Brain microvascular endothelial cell (primary cell): Measurements from ENCODE around the gene WASHC3.

Experiments
- DNase-seq: peaks from one replicate; pipeline ENCODE4 v3.0.0-alpha.2; 2020
- H3K27ac ChIP-seq: fragments of 250-450 bp; sonication (Bioruptor Pico); 2 replicates; pipeline ENCODE4 v1.5.1; 2020; ENCODE audit warnings: mild to moderate bottlenecking, moderate library complexity
- H3K27me3 ChIP-seq: fragments of 250-450 bp; sonication (Bioruptor Pico); replicated peaks from 2 replicates; pipeline ENCODE4 v1.5.1; 2020; ENCODE audit warnings: mild to moderate bottlenecking
- H3K36me3 ChIP-seq: fragments of 250-450 bp; sonication (Bioruptor Pico); replicated peaks from 2 replicates; pipeline ENCODE4 v1.5.1; 2020; ENCODE audit warnings: mild to moderate bottlenecking
- H3K4me3 ChIP-seq: 2 replicates; pipeline ENCODE4 v1.5.1; 2011; ENCODE audit warnings: low read depth, mild to moderate bottlenecking, control low read depth, low read length, moderate library complexity
- in situ Hi-C: cut with HindIII; loops from 2 replicates; pipeline ENCODE4 v1.10.0; 2017; ENCODE audit warnings: low sequenced_read_pairs, low pct_ligation_motif_present
- TF ChIP-seq, protein P1 (sequence below): IDR thresholded peaks from 2 replicates; pipeline ENCODE4 v1.5.1; 2011; ENCODE audit warnings: low read depth, mild to moderate bottlenecking, moderate library complexity, low read length, control low read depth, inconsistent platforms; ENCODE audit errors: missing control alignments

WASHC3 gene, protein sequence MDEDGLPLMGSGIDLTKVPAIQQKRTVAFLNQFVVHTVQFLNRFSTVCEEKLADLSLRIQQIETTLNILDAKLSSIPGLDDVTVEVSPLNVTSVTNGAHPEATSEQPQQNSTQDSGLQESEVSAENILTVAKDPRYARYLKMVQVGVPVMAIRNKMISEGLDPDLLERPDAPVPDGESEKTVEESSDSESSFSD

DNA sequence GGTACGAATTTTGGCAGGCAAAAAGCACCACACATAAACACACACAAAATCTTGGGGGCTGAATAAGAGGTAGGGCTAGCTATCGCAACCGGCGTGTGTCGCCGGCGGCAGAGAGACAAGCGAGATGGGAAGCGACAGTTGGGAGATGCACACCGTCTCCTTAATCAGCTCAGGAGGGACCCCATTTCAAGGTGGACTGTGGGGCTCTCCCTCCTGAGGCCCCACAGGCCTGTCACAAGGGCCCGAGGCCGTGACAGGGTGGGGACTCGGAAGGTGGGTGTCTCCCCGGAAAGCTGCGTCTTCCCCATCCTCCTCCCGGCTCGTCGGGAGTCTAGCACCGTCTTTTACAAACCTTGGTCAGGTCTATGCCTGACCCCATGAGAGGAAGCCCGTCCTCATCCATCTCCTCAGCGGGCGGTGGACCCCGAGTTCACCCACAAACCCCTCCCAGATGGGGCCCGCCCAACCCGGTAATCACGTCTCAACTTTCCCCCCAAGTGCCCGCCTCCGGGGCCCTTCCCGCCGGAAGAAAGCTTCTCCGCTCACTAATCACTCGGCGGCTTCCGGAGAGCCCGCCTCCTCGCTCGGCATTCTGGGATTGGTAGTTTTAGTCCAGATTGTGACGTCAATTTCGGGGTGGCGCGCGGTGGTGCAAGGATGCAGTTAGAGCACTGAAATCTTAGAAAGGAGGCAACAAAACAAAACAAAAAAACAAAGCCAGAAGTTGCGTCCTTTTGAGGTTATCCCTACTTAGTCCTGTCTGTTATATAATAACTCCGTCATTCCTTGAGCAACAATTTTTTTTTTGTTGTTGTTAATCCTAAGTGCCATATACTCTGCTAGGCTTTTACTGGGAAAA is at the start of gene WASHC3:
TSS of gene WASHC3 (minus strand) at position 432 of the 859 bp plus-strand sequence. CDS start at position 403, 29 bp downstream.
- peak; percentile 94 for DNase-seq
- H3K36me3 ChIP-seq = no peaks in the 10 kb centered on the region
- in situ Hi-C loops = no loop called here
- H3K4me3 ChIP-seq = peak within 1 kb of the TSS; percentile 83
- TF ChIP-seq, protein P1, sequence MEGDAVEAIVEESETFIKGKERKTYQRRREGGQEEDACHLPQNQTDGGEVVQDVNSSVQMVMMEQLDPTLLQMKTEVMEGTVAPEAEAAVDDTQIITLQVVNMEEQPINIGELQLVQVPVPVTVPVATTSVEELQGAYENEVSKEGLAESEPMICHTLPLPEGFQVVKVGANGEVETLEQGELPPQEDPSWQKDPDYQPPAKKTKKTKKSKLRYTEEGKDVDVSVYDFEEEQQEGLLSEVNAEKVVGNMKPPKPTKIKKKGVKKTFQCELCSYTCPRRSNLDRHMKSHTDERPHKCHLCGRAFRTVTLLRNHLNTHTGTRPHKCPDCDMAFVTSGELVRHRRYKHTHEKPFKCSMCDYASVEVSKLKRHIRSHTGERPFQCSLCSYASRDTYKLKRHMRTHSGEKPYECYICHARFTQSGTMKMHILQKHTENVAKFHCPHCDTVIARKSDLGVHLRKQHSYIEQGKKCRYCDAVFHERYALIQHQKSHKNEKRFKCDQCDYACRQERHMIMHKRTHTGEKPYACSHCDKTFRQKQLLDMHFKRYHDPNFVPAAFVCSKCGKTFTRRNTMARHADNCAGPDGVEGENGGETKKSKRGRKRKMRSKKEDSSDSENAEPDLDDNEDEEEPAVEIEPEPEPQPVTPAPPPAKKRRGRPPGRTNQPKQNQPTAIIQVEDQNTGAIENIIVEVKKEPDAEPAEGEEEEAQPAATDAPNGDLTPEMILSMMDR = no peak
- H3K27ac ChIP-seq = peak within 1 kb of the TSS; percentile 56
- H3K27me3 ChIP-seq = no peaks in the 10 kb centered on the region

DNA sequence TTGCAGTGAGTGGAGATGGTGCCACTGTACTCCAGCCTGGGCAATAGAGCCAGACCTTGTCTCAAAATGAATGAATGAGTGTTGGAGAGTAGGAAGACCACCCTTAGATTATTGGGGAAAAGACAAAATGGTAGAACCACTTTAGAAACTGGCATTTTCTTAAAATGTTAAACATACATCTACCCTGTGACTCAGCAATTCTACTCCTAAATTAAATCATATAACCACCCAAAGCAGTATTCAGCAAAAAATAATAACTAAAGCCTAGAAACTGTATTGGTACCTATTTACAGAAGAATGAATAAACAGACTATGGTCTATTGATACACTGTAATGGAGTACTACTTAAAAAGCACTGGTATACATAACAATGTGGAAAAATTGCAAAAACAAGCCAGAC is 49.0 kb upstream of the WASHC3 start:
- Histone ChIP-seq H3K27ac (no peak overlapping the region), H3K27me3 (no peaks in the 10 kb centered on the region), H3K36me3 (peaks cover 14% of the 10 kb centered on the region), H3K4me3 (no peak overlapping the region)
- no peak for DNase-seq
- in situ Hi-C loops = no loop called here
- TF ChIP-seq, protein P1 = no peak

GRCh38 chr12:102107970-102108369 is 46.2 kb upstream of the WASHC3 start:
- DNase-seq = no peak
- no peak overlapping the region for H3K27ac ChIP-seq
- peaks cover 14% of the 10 kb centered on the region for H3K36me3 ChIP-seq
- no peak overlapping the region for H3K4me3 ChIP-seq
- no peaks in the 10 kb centered on the region for H3K27me3 ChIP-seq
- TF ChIP-seq, protein P1 = no peak
- in situ Hi-C loops = no loop called here

DNA sequence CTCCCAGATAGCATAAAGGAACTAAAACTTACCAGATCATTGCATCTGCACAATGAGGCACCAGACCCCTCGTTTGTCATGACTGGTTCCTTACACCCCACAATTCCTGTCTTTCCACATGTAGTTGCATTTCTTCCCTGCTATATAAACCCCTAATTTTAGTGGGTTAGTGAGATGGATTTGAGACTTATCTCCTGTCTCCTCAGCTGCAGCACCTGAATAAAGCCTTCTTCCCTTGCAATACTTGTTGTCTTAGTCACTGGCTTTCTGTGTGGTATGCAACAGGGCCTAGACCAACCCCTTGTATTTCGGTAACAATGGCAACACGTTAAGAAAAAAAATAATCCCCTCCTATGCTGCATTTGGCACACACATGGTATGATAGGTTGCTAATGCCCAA is 45.1 kb upstream of the WASHC3 start:
- Histone ChIP-seq H3K4me3 (no peak overlapping the region), H3K36me3 (peaks cover 14% of the 10 kb centered on the region), H3K27me3 (no peaks in the 10 kb centered on the region), H3K27ac (no peak overlapping the region)
- TF ChIP-seq, protein P1 = no peak
- DNase-seq = no peak
- in situ Hi-C loops = no loop called here

- Histone ChIP-seq H3K27me3 (no peaks in the 10 kb centered on the region), H3K4me3 (no peak overlapping the region), H3K27ac (no peak overlapping the region), H3K36me3 (peaks cover 3% of the 10 kb centered on the region)
- no peak for DNase-seq
- TF ChIP-seq, protein P1 = no peak
- in situ Hi-C loops = no loop called here
Measured at GRCh38 chr12:102096855-102097254, 35.1 kb upstream of the WASHC3 start.
